ENCODE data around the gene PGF. TPM values are rescaled to one million over a fixed set of nuclear protein-coding genes. Genes with fewer than 3 reads are reported as not detected.

PGF gene
- total RNA-seq, 1 donor: 16.3 TPM

- Histone ChIP-seq H3K4me1 (ENCODE audit: insufficient read depth, low read length) (peaks cover 19% of the 10 kb centered on the region), H4K20me1 (ENCODE audit: insufficient read depth, low read length) (no peaks in the 10 kb centered on the region), H3K9me3 (ENCODE audit: low read depth, low read length) (no peaks in the 10 kb centered on the region), H3K79me2 (ENCODE audit: insufficient read depth, low read length) (no peaks in the 10 kb centered on the region), H3K4me3 (ENCODE audit: insufficient read depth, low read length) (no peak overlapping the region), H3K4me2 (ENCODE audit: insufficient read depth, low read length) (no peak overlapping the region), H2AFZ (ENCODE audit: low read length) (no peak overlapping the region), H3K27ac (ENCODE audit: low read depth, low read length) (no peak overlapping the region), H3K36me3 (ENCODE audit: insufficient read depth, low read length) (no peaks in the 10 kb centered on the region), H3K27me3 (ENCODE audit: insufficient read depth, low read length) (no peaks in the 10 kb centered on the region)
- DNase-seq (ENCODE audit: insufficient read length, low spot score, missing footprints): no peak
- TF ChIP-seq CTCF (IDR thresholded peaks at IDR 0.05; ENCODE audit: extremely low read depth, low read depth, low read length): no peak
Measured at GRCh38 chr14:74950795-74951442, 4.5 kb downstream of the PGF start.

- H3K79me2 ChIP-seq (ENCODE audit: insufficient read depth, low read length): no peaks in the 10 kb centered on the region
- H3K4me1 ChIP-seq (ENCODE audit: insufficient read depth, low read length): peaks cover 17% of the 10 kb centered on the region
- no peaks in the 10 kb centered on the region for H3K27me3 ChIP-seq (ENCODE audit: insufficient read depth, low read length)
- no peaks in the 10 kb centered on the region for H4K20me1 ChIP-seq (ENCODE audit: insufficient read depth, low read length)
- no peak for TF ChIP-seq CTCF (IDR thresholded peaks at IDR 0.05; ENCODE audit: extremely low read depth, low read depth, low read length)
- no peak overlapping the region for H3K27ac ChIP-seq (ENCODE audit: low read depth, low read length)
- H3K4me3 ChIP-seq (ENCODE audit: insufficient read depth, low read length): no peak overlapping the region
- H3K36me3 ChIP-seq (ENCODE audit: insufficient read depth, low read length): no peaks in the 10 kb centered on the region
- no peak for DNase-seq (ENCODE audit: insufficient read length, low spot score, missing footprints)
- no peaks in the 10 kb centered on the region for H3K9me3 ChIP-seq (ENCODE audit: low read depth, low read length)
- H3K4me2 ChIP-seq (ENCODE audit: insufficient read depth, low read length): no peak overlapping the region
- no peak overlapping the region for H2AFZ ChIP-seq (ENCODE audit: low read length)
Measured at GRCh38 chr14:74949859-74950573, 5.4 kb downstream of the PGF start.

GRCh38 chr14:74949191-74949601 is 6.2 kb downstream of the PGF start:
- Histone ChIP-seq H3K27ac (ENCODE audit: low read depth, low read length) (no peak overlapping the region), H3K79me2 (ENCODE audit: insufficient read depth, low read length) (no peaks in the 10 kb centered on the region), H3K27me3 (ENCODE audit: insufficient read depth, low read length) (no peaks in the 10 kb centered on the region), H3K9me3 (ENCODE audit: low read depth, low read length) (no peaks in the 10 kb centered on the region), H2AFZ (ENCODE audit: low read length) (no peak overlapping the region), H3K4me1 (ENCODE audit: insufficient read depth, low read length) (peaks cover 8% of the 10 kb centered on the region), H3K4me3 (ENCODE audit: insufficient read depth, low read length) (no peak overlapping the region), H3K36me3 (ENCODE audit: insufficient read depth, low read length) (peaks cover 2% of the 10 kb centered on the region), H4K20me1 (ENCODE audit: insufficient read depth, low read length) (no peaks in the 10 kb centered on the region), H3K4me2 (ENCODE audit: insufficient read depth, low read length) (no peak overlapping the region)
- TF ChIP-seq CTCF (IDR thresholded peaks at IDR 0.05; ENCODE audit: extremely low read depth, low read depth, low read length): no peak
- peak; percentile 77 for DNase-seq (ENCODE audit: insufficient read length, low spot score, missing footprints)
